Fibroblast of lung (primary cell): ENCODE data around the gene PRKAR1B. TPM values are rescaled to one million over a fixed set of nuclear protein-coding genes. Genes with fewer than 3 reads are reported as not detected.

ENCODE experiments used
- DNase-seq, 2 donors: peaks; one replicate each; pipeline versions ENCODE4 v3.0.0 to v3.0.0-alpha.2; 2010; ENCODE audit warnings: low read depth in 2 of 2
- H2AFZ ChIP-seq: 2 replicates; pipeline ENCODE4 v1.5.1; 2012; ENCODE audit warnings: low read length, control low read depth, inconsistent platforms
- H3K27ac ChIP-seq: 2 replicates; pipeline ENCODE4 v1.5.1; 2011; ENCODE audit warnings: low read length, control low read depth; ENCODE audit not compliant: insufficient read depth
- H3K27me3 ChIP-seq: 2 replicates; pipeline ENCODE4 v1.5.1; 2011; ENCODE audit warnings: mild to moderate bottlenecking, low read length; ENCODE audit not compliant: control insufficient read depth, insufficient read depth
- H3K36me3 ChIP-seq: 2 replicates; pipeline ENCODE4 v1.5.1; 2011; ENCODE audit warnings: low read length; ENCODE audit not compliant: control insufficient read depth, insufficient read depth
- H3K4me1 ChIP-seq: 2 replicates; pipeline ENCODE4 v1.5.1; 2011; ENCODE audit warnings: low read length; ENCODE audit not compliant: control insufficient read depth, insufficient read depth; ENCODE audit errors: extremely low read depth
- H3K4me2 ChIP-seq: 2 replicates; pipeline ENCODE4 v1.5.1; 2011; ENCODE audit warnings: low read length, control low read depth; ENCODE audit not compliant: insufficient read depth; ENCODE audit errors: extremely low read depth
- H3K4me3 ChIP-seq, 4 experiments: fragments of 200-600 bp in 1 of 4; sonication (generic) in 1 of 4; replicated peaks in 1 of 4; 2 replicates each; pipeline ENCODE4 v1.5.1; 2011 to 2016; ENCODE audit warnings: low read length in 4 of 4, low read depth in 3 of 4, mild to moderate bottlenecking in 3 of 4, control low read depth in 2 of 4, inconsistent platforms in 1 of 4, mixed read lengths in 1 of 4; ENCODE audit not compliant: insufficient read depth in 1 of 4; ENCODE audit errors: control extremely low read depth in 1 of 4
- H3K79me2 ChIP-seq: 2 replicates; pipeline ENCODE4 v1.5.1; 2012; ENCODE audit warnings: mild to moderate bottlenecking, low read length, inconsistent platforms; ENCODE audit not compliant: control insufficient read depth, insufficient read depth
- H3K9ac ChIP-seq: 2 replicates; pipeline ENCODE4 v1.5.1; 2011; ENCODE audit warnings: mild to moderate bottlenecking, low read length, control low read depth; ENCODE audit not compliant: insufficient read depth
- H3K9me3 ChIP-seq: 2 replicates; pipeline ENCODE4 v1.5.1; 2012; ENCODE audit warnings: low read depth, low read length; ENCODE audit not compliant: control insufficient read depth, insufficient read depth
- H4K20me1 ChIP-seq: 2 replicates; pipeline ENCODE4 v1.5.1; 2011; ENCODE audit warnings: low read length; ENCODE audit not compliant: control insufficient read depth, insufficient read depth; ENCODE audit errors: extremely low read depth
- EZH2 ChIP-seq: IDR thresholded peaks from 2 replicates; pipeline ENCODE4 v1.5.1; 2012; ENCODE audit warnings: low read length, control low read depth, mild to moderate bottlenecking; ENCODE audit errors: missing control alignments
- polyA plus RNA-seq, 2 donors: library from polyadenylated mRNA; depleted of rRNA in 1 of 2; stranded (reverse) in 1 of 2; unstranded in 1 of 2; fragments of >200 nt; gene quantifications; 2 replicates each; pipeline ENCODE4 v1.2.1, GENCODE V29; 2011 to 2012; ENCODE audit warnings: missing spikeins in 1 of 2
- total RNA-seq: library from RNA; depleted of rRNA; stranded (reverse); fragments of >200 nt; gene quantifications from 2 replicates; pipeline ENCODE4 v1.2.1, GENCODE V29; 2014
- TF ChIP-seq, protein P1 (sequence below), 2 donors: IDR thresholded peaks in 1 of 2; conservative IDR thresholded peaks in 1 of 2; 1 replicate in 1 of 2; 2 replicates in 1 of 2; pipeline ENCODE4 v1.5.1; 2011 to 2012; ENCODE audit warnings: low read length in 2 of 2, control low read depth in 1 of 2, inconsistent platforms in 1 of 2, low read depth in 1 of 2, mild to moderate bottlenecking in 1 of 2

PRKAR1B gene
- total and polyA plus RNA-seq, 2 donors (not counting 1 experiment from before 2014, with no cell fraction given), result 12.7 to 14.5 TPM

- Histone ChIP-seq H3K4me2 (no peak overlapping the region), H4K20me1 (no peaks in the 10 kb centered on the region), H3K27ac (no peak overlapping the region), H3K4me1 (no peaks in the 10 kb centered on the region), H3K4me3 (no peak overlapping the region), H3K9me3 (no peaks in the 10 kb centered on the region), H2AFZ (no peak overlapping the region), H3K9ac (no peak overlapping the region), H3K36me3 (no peaks in the 10 kb centered on the region), H3K27me3 (no peaks in the 10 kb centered on the region), H3K79me2 (no peaks in the 10 kb centered on the region)
- DNase-seq, result no peak
- no peak for TF ChIP-seq EZH2
- TF ChIP-seq, protein P1, sequence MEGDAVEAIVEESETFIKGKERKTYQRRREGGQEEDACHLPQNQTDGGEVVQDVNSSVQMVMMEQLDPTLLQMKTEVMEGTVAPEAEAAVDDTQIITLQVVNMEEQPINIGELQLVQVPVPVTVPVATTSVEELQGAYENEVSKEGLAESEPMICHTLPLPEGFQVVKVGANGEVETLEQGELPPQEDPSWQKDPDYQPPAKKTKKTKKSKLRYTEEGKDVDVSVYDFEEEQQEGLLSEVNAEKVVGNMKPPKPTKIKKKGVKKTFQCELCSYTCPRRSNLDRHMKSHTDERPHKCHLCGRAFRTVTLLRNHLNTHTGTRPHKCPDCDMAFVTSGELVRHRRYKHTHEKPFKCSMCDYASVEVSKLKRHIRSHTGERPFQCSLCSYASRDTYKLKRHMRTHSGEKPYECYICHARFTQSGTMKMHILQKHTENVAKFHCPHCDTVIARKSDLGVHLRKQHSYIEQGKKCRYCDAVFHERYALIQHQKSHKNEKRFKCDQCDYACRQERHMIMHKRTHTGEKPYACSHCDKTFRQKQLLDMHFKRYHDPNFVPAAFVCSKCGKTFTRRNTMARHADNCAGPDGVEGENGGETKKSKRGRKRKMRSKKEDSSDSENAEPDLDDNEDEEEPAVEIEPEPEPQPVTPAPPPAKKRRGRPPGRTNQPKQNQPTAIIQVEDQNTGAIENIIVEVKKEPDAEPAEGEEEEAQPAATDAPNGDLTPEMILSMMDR (conservative IDR thresholded peaks at IDR 0.05 in 1 of 2, IDR thresholded peaks at IDR 0.05 in 1 of 2; ENCODE audit: low read depth in 1 of 2, low read length in 2 of 2), result no peak
Observed at GRCh38 chr7:564176-564865, 162.8 kb downstream of the PRKAR1B start.

- no peak for DNase-seq
- Histone ChIP-seq H3K36me3 (no peaks in the 10 kb centered on the region), H2AFZ (no peak overlapping the region), H3K9me3 (no peaks in the 10 kb centered on the region), H3K27me3 (no peaks in the 10 kb centered on the region), H3K9ac (no peak overlapping the region), H3K27ac (no peak overlapping the region), H3K79me2 (no peaks in the 10 kb centered on the region), H3K4me2 (no peak overlapping the region), H3K4me3 (no peak overlapping the region), H3K4me1 (no peaks in the 10 kb centered on the region), H4K20me1 (no peaks in the 10 kb centered on the region)
- TF ChIP-seq, protein P1 (conservative IDR thresholded peaks at IDR 0.05 in 1 of 2, IDR thresholded peaks at IDR 0.05 in 1 of 2; ENCODE audit: low read depth in 1 of 2, low read length in 2 of 2), result no peak
- TF ChIP-seq EZH2, result no peak
Observed at GRCh38 chr7:563629-564170, 163.4 kb downstream of the PRKAR1B start.

- Histone ChIP-seq H3K9ac (no peak overlapping the region), H3K79me2 (no peaks in the 10 kb centered on the region), H3K27me3 (no peaks in the 10 kb centered on the region), H4K20me1 (no peaks in the 10 kb centered on the region), H3K36me3 (no peaks in the 10 kb centered on the region), H3K27ac (no peak overlapping the region), H3K9me3 (no peaks in the 10 kb centered on the region), H3K4me2 (no peak overlapping the region), H3K4me3 (no peak overlapping the region), H2AFZ (no peak overlapping the region), H3K4me1 (no peaks in the 10 kb centered on the region)
- DNase-seq, result no peak
- TF ChIP-seq, protein P1 (conservative IDR thresholded peaks at IDR 0.05 in 1 of 2, IDR thresholded peaks at IDR 0.05 in 1 of 2; ENCODE audit: low read depth in 1 of 2, low read length in 2 of 2), result no peak
- TF ChIP-seq EZH2, result no peak
Observed at GRCh38 chr7:562789-563628, 164.1 kb downstream of the PRKAR1B start.
